ENCODE results near the gene TCAF2.
"Not testable (repeated sequence)": the region's sequence is repeated elsewhere in the genome, so short reads cannot be mapped to it uniquely, and the experiment has no call there.

TCAF2 gene

GRCh38 chr7:143620646-143621045, at the start of gene TCAF2:
TCAF2 (plus strand) TSS chr7:143620974.
- DNase-seq: not testable (repeated sequence)

- not testable (repeated sequence) for DNase-seq
Observed at GRCh38 chr7:143571501-143571900, 49.3 kb upstream of the TCAF2 start, which contains the start of gene CTAGE15. CTAGE15 (plus strand) TSS chr7:143571801; CDS start chr7:143571818, 17 bp downstream.

GRCh38 chr7:143588183-143588582, 32.6 kb upstream of the TCAF2 start:
- not testable (repeated sequence) for DNase-seq

- DNase-seq: not testable (repeated sequence)
Observed at GRCh38 chr7:143589897-143590296, 30.9 kb upstream of the TCAF2 start.

GRCh38 chr7:143598086-143598485, 22.7 kb upstream of the TCAF2 start:
- DNase-seq: not testable (repeated sequence)

- DNase-seq: not testable (repeated sequence)
Observed at GRCh38 chr7:143603549-143603948, 17.2 kb upstream of the TCAF2 start.

GRCh38 chr7:143606088-143606487, 14.7 kb upstream of the TCAF2 start:
- DNase-seq: not testable (repeated sequence)

GRCh38 chr7:143615545-143615944, 5.2 kb upstream of the TCAF2 start:
- DNase-seq: not testable (repeated sequence)

- DNase-seq: not testable (repeated sequence)
Observed at GRCh38 chr7:143617204-143617603, 3.6 kb upstream of the TCAF2 start.

- not testable (repeated sequence) for DNase-seq
Observed at GRCh38 chr7:143620058-143620457, 716 bp upstream of the TCAF2 start.

GRCh38 chr7:143621175-143621574, 401 bp downstream of the TCAF2 start:
- DNase-seq: not testable (repeated sequence)

GRCh38 chr7:143622130-143622529, 1.4 kb downstream of the TCAF2 start:
- DNase-seq: not testable (repeated sequence)

GRCh38 chr7:143630653-143631052, 9.9 kb downstream of the TCAF2 start:
- not testable (repeated sequence) for DNase-seq

GRCh38 chr7:143632506-143632905, 11.7 kb downstream of the TCAF2 start:
- not testable (repeated sequence) for DNase-seq

GRCh38 chr7:143633013-143633618, 12.3 kb downstream of the TCAF2 start:
- not testable (repeated sequence) for DNase-seq

GRCh38 chr7:143635364-143636240, 14.8 kb downstream of the TCAF2 start:
- DNase-seq: not testable (repeated sequence)

- not testable (repeated sequence) for DNase-seq
Observed at GRCh38 chr7:143639372-143639771, 18.6 kb downstream of the TCAF2 start.

- DNase-seq: not testable (repeated sequence)
Observed at GRCh38 chr7:143640528-143641189, 19.9 kb downstream of the TCAF2 start.

- DNase-seq: not testable (repeated sequence)
Observed at GRCh38 chr7:143646598-143646997, 25.8 kb downstream of the TCAF2 start.

GRCh38 chr7:143649902-143650301, 29.1 kb downstream of the TCAF2 start:
- DNase-seq: not testable (repeated sequence)

GRCh38 chr7:143650447-143650846, 29.7 kb downstream of the TCAF2 start:
- not testable (repeated sequence) for DNase-seq

All from NCI-H510A (cell line).